GM21360 (cell line): Measurements from ENCODE around the gene LCNL1.

Experiments used
- ATAC-seq: cut with Tn5 transposase; IDR thresholded peaks from one replicate; pipeline ENCODE4 v1.9.1; 2021; ENCODE audit warnings: mild to moderate bottlenecking, moderate library complexity; ENCODE audit not compliant: unreplicated experiment

Gene LCNL1

DNA sequence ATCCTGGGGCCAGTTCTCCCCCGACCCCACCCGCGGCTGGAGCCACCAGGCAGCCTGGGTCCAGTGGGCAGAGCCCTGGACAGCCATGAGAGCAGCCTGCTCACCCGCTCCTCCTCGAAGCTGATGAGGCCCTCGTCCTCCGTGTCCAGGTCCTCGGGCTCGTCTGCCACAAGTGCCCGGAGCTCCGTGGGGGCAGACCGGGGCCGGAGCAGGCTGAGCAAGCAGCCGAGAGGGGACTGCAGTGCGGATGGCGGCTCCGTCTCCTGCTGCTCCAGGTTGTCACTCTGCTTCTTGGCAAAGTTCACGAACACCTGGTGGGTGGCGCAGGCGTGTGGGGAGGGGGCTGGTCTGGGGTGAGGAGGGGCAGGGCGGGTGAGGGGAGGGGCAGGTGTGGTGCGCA, 25.5 kb downstream of the LCNL1 start:
- no peak for ATAC-seq

DNA sequence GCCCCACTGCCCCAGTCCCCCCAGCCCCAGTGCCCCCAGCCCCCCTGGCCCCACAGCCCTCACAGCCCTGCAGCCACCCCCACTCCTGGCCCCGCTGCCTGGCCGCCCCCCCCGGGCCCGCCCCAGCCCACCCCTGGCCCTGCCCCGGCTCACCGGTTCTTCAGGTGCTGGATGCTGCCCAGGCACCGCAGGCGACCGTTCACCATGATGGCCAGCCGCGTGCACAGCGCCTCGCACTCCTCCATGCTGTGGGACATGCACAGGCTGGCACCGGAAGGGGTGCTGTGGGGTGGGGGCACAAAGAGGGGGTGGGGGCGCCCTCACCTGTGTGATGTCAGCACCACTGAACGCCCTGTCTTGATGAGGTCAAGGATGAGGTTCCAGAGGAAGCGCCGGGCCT, 26.4 kb downstream of the LCNL1 start:
- no peak for ATAC-seq

DNA sequence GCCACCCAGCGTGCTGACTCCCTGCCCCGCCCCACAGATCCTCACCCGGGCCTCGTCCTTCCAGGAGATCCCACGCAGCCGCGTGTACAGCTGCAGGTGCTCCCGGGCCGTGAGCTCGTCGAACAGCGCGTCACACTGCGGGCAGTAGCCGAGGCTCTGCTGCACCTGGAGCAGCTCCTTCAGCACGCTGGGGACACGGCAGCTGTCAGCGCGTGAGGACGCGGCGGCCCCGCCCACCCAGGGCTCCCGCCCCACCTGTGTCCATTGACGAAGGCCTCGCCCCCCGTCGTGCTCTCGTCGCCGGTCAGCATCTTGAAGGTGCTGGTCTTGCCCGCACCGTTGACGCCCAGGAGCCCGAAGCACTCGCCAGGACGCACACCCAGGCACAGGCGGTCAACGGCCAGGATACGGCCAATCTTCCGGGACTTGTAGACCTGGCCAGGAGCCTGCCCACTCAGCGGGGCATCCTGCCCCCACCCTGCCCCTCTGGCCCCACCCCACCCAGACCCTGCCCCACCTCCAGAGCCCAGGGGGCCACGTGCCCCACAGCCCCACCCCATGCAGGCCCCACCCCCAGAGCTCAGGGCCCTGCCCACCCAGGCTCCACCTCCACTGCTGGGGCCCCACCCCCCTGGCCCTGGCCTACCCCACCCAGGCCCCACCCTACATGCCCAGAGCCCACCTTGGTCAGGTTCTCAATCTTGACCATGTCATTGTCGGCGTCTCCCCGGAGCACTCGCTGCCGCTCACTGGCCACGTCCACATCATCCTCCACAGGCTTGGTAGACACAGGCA, 27.3 kb downstream of the LCNL1 start:
- ATAC-seq, result no peak

DNA sequence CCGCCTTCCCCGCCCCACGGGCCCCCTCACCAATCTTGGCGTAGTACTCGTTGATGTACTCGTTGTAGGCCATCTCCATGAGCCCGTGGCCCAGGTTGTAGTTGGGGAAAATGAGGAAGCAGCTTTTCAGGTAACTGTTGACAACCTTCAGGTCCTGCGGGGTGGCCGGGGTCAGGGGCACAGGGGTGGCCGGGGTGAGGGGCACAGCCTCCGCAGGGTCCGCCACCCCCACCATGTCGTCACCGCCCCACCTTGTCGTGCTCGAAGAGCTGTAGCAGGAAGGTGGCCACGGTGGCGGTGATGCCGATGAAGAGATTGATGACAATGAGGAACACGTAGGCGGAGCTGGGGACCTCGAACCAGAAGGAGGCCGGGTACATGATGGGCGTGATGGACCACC, 28.4 kb downstream of the LCNL1 start:
- no peak for ATAC-seq

DNA sequence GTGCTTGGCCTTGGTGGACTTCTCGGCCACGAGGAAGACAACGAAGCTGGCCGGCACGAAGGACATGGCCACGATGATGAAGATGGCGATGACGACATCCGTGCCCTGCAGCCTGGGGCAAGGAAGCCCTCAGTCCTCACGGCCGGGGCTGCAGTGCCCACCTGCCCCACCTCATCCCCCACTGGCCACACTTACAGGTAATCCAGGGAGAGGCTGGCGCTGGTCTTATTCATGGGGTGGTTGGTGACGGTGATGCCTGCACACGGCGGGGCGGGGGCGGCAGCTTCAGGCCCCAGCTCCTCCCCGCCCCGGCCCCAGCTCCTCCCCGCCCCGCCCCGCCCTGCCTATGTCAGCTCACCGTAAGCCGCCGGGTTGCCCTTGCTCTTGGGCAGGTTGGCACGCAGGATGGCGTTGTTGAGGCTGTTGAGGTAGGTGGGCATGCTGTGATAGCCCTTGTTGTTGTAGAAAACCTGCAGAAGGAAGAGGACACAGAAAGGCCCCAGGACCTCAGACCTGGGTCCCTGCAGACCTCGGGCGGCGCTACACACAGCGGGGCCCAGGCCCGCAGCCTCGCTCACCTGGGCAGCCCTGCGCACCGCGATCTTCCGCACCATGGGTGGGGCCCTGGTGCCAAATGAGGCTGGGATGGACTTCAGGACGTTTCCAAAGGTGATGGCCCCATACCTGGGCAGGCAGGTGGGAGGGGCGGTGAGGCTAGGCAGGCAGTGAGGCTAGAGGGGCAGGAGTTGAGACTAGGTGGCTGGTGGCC, 29.3 kb downstream of the LCNL1 start:
- ATAC-seq, result no peak

DNA sequence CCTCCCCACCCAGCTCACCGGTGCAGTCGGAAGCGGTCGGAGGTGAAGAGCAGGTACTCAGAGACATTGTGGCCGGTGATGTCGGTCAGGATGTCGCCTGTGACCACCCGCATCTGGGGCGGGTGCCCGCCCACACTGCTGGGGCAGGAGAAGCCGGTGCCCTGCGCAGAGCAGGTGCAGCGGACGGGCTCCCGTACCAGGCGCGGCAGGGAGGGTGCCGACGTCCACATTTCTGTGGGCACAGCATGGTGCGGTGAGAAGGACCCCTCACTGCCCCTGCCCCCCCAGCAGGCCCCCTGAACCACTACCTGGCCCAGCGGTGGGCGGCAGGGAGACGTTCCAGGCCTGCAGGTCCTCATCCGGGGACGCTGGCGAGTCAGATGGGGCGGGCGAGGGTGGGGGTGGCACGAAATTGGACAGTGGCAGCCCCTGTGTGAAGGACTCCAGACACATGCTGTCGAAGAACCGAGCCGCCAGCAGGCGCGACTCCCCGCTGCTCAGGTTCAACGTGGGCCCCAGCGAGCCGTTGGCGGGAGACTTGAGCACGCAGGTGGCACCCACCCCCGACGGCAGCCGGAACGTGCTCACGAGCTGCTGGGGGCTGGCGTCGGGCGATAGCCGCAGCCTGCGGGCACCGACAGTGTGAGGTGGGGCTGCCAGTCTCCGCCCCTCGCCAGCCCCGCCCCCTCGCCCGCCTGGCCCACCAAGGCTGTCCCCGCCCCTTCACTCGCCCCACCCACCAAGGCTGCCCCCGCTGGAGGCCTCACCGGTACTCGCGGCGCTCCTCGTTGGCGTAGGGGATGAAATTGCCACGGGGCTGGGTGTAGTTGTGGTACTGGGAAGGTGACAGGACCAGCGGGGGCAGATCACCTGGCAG, 30.1 kb downstream of the LCNL1 start:
- ATAC-seq, result no peak

DNA sequence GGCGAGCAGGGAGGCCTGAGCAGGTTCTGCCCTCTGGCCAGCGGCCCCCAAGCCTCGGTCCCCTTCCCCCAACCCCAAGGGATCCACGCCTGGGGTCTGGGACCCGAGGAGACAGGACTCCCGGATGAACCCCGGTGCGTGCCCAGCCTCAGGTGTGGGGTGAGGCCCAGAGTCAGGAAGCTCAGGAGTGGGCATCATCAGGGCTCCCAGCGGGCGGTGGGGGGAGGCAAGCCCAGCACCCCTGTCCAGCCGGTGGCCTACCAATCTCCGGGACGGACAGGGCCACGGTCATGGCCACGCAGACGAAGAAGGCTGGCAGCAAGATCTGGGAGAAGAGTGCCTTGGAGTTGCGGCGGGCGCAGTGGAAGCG, 30.8 kb downstream of the LCNL1 start:
- no peak for ATAC-seq

DNA sequence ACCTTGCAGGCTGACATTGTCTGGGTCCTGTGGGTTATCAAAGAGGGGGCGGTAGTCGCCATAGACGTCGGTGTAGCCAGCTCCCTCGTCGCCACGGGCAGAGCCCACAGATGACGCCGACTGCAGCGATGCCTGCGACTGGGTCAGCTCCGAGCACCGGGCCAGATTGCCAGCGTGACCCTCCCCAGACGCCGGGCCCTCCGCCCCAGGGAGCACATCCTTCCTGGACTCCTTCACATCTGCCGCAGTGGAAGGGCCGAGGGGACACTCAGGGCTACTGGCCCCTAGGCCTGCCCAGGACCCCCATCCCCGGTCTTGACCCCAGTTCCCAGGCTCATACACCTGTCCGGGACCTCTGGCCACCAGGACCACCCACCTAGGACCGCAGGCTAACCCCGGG, 31.4 kb downstream of the LCNL1 start:
- no peak for ATAC-seq

DNA sequence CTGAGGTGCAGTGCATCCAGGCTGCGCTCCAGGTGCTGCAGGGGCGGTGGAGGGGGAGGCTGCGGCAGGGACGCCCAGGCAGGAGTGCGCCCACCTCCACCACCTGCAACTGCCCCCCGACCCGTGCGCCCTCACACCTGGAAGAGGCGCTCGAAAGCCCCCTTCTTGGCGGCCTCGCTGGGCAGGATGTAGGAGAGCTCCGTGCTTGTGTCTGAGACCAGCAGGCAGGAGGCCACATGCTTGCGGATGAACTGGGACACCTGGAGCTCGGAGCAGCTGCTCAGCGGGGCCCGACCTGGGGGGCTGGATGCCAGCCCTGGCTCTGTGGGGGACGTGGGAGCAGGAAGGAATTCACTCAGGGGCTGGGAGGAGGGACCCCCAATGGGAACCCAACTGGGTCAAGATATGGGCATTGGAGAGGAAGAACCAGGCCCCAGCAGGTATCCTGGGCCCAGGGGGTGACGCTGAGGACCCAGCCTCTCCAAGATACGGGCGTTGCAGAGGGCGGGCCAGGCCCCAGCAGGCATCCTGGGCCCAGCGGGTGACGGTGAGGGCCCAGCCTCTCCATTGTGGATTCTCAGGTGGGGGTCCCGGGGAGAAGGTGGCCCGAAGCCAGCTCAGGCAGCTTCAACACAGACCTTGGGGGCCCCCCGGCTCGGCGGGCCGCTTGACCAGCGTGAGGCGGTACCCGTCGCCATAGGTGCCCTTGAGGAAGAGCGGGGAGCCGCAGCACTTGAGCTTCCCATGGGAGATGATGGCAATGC, 32.2 kb downstream of the LCNL1 start:
- no peak for ATAC-seq

DNA sequence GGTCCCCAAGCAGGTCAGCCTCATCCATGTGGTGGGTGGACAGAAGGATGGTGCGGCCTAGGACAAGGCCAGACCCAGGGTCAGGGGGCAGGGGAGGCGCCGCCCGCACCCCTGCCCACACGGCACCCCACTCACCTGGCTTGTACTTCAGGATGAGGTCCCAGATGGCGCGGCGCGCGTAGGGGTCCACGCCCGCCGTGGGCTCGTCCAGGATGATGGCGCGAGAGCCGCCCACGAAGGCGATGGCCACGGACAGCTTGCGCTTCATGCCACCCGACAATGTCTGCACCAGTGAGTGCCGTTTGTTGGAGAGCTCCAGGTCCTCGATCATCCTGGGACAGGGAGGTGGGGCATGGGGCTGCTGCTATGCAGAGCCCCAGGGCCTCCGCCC, 32.7 kb downstream of the LCNL1 start:
- no peak for ATAC-seq

DNA sequence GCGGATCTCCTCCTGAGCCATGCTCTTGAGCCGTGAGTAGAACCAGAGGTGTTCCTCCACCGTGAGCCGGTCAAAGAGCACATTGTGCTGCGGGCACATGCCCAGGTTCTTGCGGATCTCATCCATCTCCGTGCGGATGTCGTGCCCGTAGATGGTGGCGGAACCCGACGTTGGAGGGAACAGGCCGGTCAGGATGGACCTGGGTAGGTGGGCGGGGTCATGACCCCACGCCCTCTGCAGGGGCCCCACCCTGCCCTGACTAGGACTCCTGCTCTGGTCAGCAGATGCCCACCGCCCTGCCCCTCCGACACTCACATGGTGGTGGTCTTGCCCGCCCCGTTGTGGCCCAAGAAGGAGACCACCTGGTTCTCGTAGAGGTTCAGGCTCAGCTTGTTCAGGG, 33.2 kb downstream of the LCNL1 start:
- no peak for ATAC-seq

DNA sequence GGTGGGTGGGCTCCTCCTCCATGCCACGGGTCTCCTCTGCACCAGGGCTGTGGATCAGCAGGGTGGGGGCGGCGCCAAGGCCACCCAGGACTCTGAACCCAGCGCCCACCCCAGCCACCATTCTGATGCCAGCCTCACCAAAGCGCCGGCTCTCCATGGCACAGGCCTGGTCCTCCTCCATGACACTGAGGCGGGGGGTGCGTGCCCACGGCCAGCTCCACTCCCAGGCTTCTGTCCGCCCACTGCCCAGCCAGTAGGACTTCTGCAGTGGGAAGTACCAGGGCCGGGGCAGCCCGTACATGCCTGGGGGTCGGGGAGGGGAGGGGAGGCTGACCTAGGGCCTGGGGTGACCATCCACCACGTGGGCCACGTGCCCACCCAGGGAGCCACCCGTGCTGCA, 33.6 kb downstream of the LCNL1 start:
- no peak for ATAC-seq

DNA sequence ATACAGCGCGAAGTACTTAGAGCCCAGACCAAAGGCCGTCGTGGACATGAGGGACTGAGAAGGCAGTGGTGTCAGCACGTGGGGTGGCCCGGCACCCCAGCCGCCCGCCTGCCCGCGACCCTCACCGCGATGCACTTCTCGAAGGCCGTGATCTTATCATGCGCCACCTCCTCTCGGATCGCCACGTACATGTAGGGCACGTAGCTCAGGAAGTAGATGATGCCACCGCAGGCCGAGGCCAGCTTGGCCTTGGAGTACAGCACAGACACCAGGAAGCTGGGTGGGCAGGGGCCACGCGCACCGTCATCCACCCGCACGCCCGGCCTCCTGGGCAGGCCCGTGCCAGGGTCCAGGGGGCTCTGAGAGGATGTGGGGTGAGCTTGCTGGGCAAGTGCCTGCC, 34.3 kb downstream of the LCNL1 start:
- no peak for ATAC-seq

DNA sequence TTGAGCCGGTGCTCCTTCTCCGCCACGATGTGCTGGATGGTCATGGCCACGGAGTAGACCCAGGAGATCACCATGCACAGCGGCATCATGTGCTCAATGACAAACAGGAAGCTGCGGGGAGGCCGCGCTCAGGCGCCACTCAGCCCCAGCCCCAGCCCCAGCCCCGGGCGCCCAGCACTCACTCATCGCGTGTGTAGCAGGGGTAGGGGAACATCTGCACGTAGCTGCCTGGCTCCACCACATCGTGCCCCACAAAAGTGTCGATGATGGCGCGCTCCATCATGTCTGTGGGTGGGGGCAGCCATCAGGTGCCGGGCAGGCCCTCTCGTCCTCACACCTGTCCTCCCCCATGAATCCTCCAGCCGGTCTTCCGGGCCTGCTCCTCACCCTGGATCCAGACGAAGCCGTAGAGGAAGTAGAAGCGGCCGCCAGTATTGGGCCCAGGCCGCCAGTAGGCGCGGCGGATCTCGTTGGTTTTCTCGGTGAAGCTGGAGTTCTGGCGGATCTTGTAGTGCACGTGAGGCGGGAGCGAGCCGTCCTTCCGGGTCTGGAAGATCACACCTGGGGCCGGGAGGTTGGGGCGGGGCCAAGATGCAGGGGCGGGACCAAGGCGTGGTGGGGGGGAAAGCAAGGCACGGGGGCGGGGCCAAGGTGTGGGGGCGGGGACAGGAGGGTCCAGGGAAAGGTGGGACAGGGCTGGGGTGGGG, 35.2 kb downstream of the LCNL1 start:
- ATAC-seq, result no peak

DNA sequence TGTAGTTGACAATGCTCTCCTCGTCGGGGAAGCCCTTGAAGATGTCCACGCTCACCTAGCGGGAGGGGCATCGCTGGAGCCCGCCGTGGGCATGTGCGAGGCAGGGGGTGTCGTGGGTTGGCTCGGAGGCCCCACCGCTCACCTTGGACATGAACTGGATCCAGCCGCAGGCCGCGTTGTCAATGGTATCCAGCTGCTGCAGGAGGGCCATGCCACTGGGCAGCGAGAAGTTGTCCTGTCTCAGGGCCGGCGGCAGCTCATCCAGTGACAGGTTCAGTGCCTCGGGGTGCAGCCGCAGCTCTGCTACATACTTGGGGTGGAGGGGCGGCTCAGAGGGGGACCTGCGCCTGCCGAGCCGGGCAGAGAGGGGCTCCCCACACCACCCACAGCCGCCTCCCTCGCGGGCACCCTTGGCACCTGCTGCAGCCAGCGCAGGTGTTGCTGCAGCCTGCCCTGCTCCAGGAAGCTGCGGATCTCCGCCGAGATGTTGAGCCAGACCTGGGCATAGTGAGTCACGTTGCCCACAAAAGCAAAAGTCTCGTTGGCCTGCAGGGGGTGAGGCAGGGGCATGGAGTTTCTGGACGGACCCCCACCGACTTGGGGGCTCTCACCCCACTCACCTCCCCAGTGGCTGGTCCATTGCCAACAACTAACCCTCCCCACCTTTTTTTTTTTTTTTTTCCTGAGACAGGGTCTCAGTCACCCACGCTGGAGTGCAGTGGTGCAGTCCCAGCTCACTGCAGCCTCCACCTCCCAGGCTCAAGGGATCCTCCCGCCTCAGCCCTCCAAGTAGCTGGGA, 36.2 kb downstream of the LCNL1 start:
- no peak for ATAC-seq

DNA sequence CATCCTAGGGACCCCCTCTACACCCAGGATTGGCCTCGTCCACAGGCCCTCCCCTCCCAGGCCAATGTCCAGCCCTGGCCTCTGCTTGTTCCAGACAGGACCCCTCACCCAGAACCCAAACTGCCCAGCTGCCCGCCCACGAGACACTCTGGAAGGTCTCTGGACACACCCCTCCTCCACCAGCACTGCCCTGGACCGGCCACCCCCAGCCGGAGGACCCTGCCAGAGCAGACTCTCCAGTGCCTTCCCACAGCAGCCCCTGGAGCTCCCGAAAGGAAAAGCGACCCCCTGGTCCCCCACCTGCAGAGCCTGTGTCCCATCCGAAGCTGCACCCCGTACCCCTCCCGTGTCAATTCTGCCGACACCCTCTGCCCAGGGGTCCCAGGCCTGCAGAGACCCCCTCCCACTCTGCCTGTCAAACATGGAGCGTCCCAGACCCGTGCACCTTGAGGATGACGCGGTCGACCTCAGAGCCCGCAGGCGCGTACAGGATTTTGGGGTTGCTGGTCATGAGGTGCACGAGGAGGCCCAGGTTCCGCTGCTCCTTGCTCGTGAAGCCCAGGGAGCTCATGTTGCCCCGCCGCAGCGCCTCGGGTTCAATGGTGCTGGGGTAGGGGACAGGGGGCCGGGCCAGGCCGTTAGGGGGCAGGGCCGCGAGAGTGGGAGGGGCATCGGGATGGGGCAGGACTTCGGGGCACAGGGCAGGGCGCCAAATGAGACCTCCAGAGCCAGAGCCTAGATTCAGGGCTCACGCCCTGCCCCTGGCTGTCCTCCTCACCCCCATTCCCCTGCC, 37.3 kb downstream of the LCNL1 start:
- ATAC-seq, result no peak

DNA sequence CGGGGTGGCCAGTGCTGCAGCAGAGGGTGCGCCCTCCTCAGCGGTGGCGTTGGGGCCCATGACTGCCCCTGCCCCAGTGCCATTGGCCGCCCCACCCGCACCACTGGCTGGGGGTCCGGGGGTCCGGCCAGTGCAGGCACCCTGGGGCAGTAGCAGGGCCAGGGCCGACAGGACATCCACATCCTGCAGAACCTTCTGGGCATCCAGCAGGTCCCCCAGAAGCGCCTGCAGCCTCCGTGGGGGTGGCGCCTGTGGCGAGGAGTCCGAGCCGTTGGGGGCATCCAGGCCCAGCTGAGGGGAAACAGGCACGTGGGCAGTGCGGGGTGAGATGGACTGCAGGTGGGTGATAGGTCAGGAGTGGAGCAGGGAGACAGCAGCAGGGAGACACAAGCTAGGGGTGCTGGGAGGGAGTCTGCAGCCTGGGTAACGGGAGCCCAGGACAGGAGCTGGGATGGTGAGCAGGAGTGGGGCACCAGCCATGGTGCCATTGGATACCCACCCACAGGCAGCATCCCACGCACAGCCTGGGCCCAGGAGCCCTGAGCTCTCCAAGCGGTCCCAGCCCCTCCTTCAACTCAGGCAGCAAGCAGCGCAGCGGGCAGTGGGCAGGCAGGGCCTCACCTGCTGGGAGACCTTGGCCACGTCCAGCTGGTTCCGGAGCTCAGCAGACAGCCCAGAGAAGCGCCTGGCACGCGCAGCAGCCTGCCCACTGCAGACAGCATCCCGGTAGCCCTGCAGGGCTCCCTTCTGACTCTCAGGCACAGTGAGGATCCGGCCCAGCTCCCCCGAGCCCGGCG, 38.2 kb downstream of the LCNL1 start:
- no peak for ATAC-seq

DNA sequence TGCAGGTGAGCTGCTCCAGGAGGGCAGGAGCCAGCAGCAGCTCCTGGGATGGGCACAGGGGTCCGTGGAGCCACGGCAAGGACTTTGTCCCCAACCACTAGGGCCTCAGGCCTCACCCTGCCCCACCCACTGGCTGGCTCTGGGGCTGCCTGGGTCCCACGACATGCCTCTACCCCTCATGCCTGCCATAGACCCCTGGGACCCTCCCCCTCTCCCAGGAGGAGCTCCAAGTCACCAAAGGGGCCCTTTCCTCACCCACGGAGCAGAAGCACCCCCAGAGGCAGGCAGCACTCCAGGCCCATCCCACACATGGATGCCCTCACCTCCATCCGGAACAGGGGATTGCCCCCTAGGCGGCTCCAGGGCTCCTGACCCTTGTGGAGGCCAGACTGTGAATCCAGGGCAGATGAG, 38.8 kb downstream of the LCNL1 start:
- no peak for ATAC-seq
